Adipocyte (in vitro differentiated cells): ENCODE data around the gene KCNV2.

ENCODE experiments used
- DNase-seq: peaks from one replicate; pipeline ENCODE4 v3.0.0-alpha.2; 2015; ENCODE audit warnings: low read depth
- H3K27me3 ChIP-seq: replicated peaks from 2 replicates; pipeline ENCODE4 v1.7.0; 2013; ENCODE audit warnings: mild to moderate bottlenecking, low read length, moderate library complexity; ENCODE audit not compliant: control insufficient read depth, insufficient read depth
- H3K36me3 ChIP-seq: 2 replicates; pipeline ENCODE4 v1.7.0; 2013; ENCODE audit warnings: low read length, mild to moderate bottlenecking, moderate library complexity; ENCODE audit not compliant: control insufficient read depth, insufficient read depth, severe bottlenecking
- H3K4me1 ChIP-seq: 2 replicates; pipeline ENCODE4 v1.7.0; 2013; ENCODE audit warnings: mild to moderate bottlenecking, low read length, moderate library complexity; ENCODE audit not compliant: control insufficient read depth, insufficient read depth
- H3K4me3 ChIP-seq: 2 replicates; pipeline ENCODE4 v1.7.0; 2013; ENCODE audit warnings: mild to moderate bottlenecking, low read length, moderate library complexity
- H3K9ac ChIP-seq: 2 replicates; pipeline ENCODE4 v1.7.0; 2013; ENCODE audit warnings: mild to moderate bottlenecking, low read length, moderate library complexity
- H3K9me3 ChIP-seq: 2 replicates; pipeline ENCODE4 v1.7.0; 2013; ENCODE audit warnings: mild to moderate bottlenecking, low read length, moderate library complexity; ENCODE audit not compliant: control insufficient read depth

Gene KCNV2

DNA sequence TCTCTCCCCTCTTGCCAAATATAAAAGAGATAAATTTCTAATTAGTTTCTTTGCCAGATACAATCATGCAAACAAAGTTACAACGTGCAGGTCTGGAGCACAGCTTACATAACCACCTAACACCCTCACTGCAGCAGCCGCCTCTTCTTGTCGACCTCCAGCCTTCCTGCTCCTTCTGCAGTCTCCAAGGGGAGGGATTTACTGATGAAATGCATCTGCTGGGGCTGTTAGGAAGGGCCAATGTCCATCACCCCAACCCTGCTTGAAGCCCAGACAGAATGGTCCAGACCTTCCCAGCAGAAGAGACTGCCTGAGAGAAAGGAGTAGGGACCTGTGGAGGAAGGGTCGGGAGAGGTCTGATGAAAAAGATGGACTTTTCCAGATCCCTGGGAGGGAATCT is 15.2 kb downstream of the KCNV2 start:
- Histone ChIP-seq H3K4me1 (peaks cover 3% of the 10 kb centered on the region), H3K9me3 (no peaks in the 10 kb centered on the region), H3K9ac (no peak overlapping the region), H3K27me3 (no peaks in the 10 kb centered on the region), H3K4me3 (no peak overlapping the region), H3K36me3 (no peaks in the 10 kb centered on the region)
- DNase-seq = no peak

DNA sequence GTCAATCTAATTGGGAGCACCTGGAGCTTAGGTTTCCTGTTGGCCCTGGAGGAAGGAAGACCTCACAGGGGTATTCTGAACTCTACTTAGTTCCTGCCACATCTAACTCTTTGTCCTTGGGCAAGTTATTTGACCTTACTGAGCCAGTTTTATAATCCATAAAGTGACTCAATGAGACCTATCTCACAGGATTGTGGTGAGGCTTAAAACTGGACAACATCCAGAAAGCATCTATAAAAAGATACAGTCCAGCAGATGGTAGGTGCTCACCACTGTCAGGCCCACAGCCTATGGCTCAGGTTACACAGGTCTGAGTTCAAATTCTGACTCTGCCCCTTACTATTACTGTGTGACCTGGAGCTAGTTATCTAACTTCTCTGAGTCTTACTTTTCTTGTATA is 23.3 kb downstream of the KCNV2 start:
- Histone ChIP-seq H3K36me3 (no peaks in the 10 kb centered on the region), H3K9me3 (no peaks in the 10 kb centered on the region), H3K4me3 (no peak overlapping the region), H3K9ac (no peak overlapping the region), H3K4me1 (no peaks in the 10 kb centered on the region), H3K27me3 (no peaks in the 10 kb centered on the region)
- DNase-seq = no peak

DNA sequence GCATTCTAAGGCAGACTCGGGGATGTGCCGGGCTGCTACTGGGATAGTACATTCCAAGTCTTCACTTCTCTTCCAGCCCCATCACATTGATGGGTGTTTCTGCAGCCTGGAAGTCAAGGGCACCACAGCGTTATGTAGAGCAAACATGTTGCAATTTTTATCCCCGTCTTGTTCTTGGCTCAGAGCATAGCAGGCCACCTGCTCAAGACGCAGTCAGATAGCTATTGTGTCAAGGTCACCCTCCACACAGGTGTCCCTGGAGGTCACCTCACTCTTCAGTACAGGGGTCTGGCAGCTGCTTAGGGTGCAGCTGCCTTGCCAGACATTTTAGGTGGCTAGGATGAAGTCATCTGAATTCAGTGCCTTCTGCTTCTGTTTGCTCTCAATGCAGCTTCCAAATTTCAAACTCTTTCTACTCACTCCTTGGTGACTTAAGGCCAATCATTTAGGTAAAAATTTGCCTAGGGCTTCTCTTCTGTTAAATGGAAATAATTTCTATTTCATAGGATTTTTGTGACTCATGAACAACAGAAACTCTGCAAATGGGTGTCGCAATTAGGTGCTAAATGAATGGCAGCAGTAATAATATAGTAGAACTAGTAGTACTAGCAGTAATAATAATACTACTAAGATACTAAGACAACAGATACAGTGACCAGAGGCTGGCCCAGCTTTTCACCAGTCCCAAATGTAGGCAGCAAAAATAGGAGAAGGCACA is 24.3 kb downstream of the KCNV2 start:
- Histone ChIP-seq H3K36me3 (peaks cover 2% of the 10 kb centered on the region), H3K9ac (no peak overlapping the region), H3K4me1 (no peaks in the 10 kb centered on the region), H3K27me3 (no peaks in the 10 kb centered on the region), H3K9me3 (no peaks in the 10 kb centered on the region), H3K4me3 (no peak overlapping the region)
- DNase-seq = no peak

DNA sequence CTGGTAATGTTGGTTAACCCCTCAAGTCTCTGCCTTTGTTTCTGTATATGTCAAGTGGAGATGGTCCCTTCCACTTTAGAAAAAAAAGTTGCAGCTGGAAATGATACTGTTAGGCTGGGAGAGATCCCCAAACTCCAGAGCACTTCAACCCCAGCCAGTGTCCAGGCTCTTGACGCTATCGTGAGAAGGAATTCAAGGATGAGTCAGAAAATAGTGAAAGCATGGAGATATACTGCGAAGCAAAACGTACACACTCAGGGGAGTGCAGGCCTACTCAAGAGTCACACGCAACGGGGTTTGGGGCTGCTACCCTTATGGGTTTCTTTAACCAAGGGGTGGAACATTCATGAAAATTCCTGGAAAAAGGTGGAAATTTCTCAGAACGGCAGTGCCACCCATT is 24.9 kb downstream of the KCNV2 start:
- Histone ChIP-seq H3K4me3 (no peak overlapping the region), H3K36me3 (peaks cover 4% of the 10 kb centered on the region), H3K9ac (no peak overlapping the region), H3K4me1 (no peaks in the 10 kb centered on the region), H3K27me3 (no peaks in the 10 kb centered on the region), H3K9me3 (no peaks in the 10 kb centered on the region)
- no peak for DNase-seq

DNA sequence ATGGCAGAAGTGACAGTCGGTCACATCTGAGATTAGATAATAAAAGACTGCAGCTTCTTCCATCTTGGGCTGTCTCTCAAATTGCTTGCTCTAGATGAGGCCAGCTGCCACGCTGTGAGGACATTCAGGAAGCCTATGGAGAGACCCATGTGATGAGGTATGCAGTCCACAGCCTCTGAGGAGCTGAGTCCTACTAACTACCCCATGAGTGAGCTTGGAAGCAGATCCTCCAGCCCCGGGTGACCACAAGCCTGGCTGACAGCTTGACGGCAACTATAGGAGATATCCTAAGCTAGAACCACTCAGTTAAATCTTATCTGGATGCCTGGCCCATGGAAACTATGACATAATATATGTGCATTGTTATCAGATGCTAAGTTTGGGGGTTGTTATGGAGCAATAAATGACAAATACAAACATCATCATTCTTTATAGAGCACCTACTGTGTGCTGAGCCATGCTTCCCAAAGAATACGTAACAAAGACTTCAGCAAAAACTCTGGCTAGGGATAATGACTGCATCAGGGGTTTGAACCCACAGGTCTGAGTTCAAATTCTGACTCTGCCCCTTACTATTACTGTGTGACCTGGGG is 26.7 kb downstream of the KCNV2 start:
- Histone ChIP-seq H3K4me3 (no peak overlapping the region), H3K9me3 (no peaks in the 10 kb centered on the region), H3K9ac (no peak overlapping the region), H3K4me1 (no peaks in the 10 kb centered on the region), H3K36me3 (peaks cover 4% of the 10 kb centered on the region), H3K27me3 (no peaks in the 10 kb centered on the region)
- no peak for DNase-seq

DNA sequence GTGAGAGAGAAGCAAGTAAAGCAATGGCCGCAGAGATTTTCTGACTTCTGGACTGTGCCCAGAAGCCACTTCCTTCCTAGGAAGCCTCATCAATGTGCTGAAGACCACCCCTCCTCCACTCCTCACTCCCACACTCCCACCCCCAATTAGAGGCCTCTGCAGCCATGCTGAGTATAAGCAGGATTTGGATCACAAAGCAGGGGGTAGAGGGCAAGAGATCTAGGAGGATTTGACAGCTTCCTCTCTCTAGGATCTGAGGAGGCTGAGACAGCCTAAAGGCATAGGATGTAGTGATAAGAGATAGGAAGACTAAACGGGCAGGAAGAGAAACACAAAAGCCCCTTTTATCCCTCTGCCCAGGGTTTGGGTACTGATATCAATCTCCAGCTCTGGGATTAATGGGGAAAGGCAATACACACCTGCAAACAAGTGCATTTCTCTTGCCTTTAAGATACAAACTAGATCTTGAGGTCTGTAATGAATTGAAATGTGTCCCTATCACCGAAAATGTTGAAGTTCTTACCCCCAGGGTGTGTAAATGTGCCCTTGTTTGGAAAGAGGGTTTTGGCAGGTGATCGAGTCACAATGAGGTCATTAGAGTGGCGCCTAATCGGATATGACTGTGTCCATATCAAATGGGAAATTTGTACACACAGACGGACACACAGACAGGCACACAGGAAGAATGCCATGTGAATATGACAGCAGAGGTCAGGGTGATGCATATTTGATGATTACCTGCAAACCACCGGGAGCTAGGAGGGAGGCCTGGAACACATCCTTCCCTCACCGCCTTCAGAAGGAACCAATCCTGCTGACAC is 28.5 kb downstream of the KCNV2 start:
- DNase-seq = no peak
- Histone ChIP-seq H3K4me1 (no peaks in the 10 kb centered on the region), H3K9ac (no peak overlapping the region), H3K9me3 (no peaks in the 10 kb centered on the region), H3K27me3 (no peaks in the 10 kb centered on the region), H3K36me3 (peaks cover 4% of the 10 kb centered on the region), H3K4me3 (no peak overlapping the region)

DNA sequence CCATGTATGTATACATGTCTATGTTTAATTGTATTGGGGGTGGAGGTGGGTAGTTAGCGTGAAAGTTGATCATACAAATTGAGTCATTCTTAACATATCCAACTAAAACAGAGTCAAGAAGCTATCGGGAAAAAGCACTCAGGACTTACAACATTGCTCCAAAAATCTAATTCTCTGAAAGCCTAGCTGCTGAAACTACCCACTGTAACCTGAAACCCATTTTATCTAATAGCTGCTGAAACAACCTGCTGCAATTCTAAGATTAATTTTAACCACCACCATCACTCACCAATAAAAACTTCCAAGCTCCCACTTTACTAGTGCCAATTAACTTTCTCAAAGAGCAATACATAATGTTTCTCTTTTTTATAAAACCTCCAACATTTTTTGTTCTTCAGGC is 32.2 kb downstream of the KCNV2 start:
- Histone ChIP-seq H3K4me1 (peaks cover 4% of the 10 kb centered on the region), H3K9me3 (no peaks in the 10 kb centered on the region), H3K9ac (no peak overlapping the region), H3K27me3 (no peaks in the 10 kb centered on the region), H3K36me3 (peaks cover 4% of the 10 kb centered on the region), H3K4me3 (no peak overlapping the region)
- no peak for DNase-seq

DNA sequence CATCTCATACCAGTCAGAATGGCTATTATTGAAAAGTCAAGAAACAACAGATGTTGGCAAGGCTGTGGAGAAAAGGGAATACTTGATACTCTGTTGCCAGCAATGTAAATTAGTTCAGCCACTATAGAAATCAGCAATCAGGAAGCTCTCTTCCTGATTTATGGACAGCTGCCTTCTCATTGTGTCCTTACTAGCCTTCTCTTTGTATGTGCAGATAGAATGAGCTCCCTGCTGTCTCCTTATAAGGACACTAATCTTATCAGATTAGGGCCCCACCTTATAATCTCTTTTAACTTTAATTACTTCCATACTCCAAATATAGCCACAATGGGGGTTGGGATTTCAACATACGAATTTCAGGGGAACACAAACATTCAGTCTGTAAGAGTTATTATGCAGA is 38.0 kb downstream of the KCNV2 start:
- Histone ChIP-seq H3K9me3 (no peaks in the 10 kb centered on the region), H3K4me1 (peaks cover 12% of the 10 kb centered on the region), H3K9ac (no peak overlapping the region), H3K36me3 (no peaks in the 10 kb centered on the region), H3K27me3 (no peaks in the 10 kb centered on the region), H3K4me3 (no peak overlapping the region)
- no peak for DNase-seq

DNA sequence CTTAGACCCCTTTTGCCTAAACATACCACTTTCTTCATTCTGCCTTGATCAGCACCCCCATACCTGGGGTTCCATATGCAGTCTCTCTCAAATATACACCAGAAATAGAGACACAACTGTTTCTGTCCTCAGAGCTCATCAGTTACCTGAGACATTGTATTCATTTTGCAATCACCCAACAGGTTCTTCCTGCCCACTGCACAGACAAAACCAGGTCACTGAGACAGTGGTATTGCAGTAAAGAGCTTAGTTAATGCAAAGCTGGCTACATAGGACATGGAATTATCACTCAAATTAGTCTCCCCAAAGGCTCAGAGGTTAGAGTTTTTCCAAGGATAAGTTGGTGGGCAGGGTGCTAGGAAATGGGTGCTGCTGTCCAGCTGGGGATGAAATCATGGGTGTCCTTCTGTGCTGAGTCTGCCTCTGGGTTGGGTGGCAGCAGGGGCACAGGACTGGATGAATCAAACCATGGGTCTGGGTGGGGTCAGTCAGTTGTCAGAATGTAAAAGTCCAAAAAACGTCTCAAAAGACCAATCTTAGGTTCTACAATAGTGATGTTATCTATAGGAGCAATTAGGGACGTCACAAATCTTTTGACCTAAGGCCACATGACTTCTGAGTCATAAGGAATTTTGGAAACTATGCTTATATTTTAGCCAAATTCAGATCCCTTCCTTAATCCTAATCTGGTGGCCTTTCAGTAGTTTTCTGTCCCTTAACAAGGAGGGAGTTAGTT is 41.0 kb downstream of the KCNV2 start:
- H3K27me3 ChIP-seq = no peaks in the 10 kb centered on the region
- DNase-seq = no peak
- no peak overlapping the region for H3K9ac ChIP-seq
- H3K36me3 ChIP-seq = no peaks in the 10 kb centered on the region
- H3K4me3 ChIP-seq = no peak overlapping the region
- peaks cover 8% of the 10 kb centered on the region for H3K4me1 ChIP-seq
- H3K9me3 ChIP-seq = no peaks in the 10 kb centered on the region

DNA sequence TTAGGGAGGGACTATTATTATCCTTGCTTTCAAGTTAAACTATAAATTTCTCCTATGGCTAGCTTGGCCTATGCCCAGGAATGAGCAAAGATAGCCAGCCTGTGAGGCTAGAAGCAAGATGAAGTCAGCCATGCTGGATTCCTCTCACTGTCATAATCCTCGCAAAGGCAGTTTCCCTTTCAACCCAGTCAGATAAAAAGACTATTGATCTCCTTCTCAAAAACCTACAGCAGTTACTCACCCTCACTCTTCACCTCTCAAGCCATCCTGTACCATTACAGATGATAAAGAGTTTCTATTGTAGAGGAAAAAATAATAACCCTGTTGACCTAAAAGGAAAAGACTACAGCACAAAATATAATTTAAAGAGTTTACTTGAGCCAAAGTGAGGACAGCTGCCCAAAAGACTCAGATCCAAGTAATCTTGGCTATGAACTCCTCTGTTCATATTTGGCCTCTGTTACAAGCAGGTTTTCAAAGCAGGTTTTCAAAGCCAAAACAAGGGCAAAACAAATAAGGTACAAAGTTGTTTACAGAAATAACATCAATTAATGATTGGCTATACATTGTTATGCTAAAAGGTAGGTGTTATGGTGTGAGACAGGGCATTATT is 41.7 kb downstream of the KCNV2 start:
- no peak for DNase-seq
- Histone ChIP-seq H3K4me1 (peaks cover 8% of the 10 kb centered on the region), H3K9me3 (no peaks in the 10 kb centered on the region), H3K36me3 (no peaks in the 10 kb centered on the region), H3K27me3 (no peaks in the 10 kb centered on the region), H3K4me3 (no peak overlapping the region), H3K9ac (no peak overlapping the region)

DNA sequence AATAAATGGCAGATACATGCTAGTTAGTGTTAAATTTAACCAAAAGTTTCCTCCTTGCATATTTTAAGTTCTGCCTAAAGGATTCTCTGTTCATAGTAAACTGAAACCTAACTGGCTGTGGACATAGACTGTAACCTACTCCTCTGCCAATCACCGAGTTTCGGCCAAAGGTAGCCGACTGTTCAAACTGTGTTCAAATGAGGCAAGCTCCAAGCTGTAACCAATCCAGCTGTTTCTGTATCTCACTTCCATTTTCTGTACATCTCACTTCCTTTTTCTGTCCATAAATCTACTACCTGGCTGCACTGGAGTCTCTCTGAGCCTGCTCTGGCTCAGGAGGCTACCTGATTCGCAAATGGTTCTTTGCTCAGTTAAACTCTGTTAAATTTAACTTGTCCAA is 44.1 kb downstream of the KCNV2 start:
- H3K27me3 ChIP-seq = no peaks in the 10 kb centered on the region
- no peaks in the 10 kb centered on the region for H3K36me3 ChIP-seq
- no peak overlapping the region for H3K9ac ChIP-seq
- H3K4me1 ChIP-seq = peaks cover 8% of the 10 kb centered on the region
- no peak overlapping the region for H3K4me3 ChIP-seq
- H3K9me3 ChIP-seq = no peaks in the 10 kb centered on the region
- DNase-seq = no peak
